Mesenchymal stem cell (in vitro differentiated cells and primary cell): ENCODE results near the gene SSR4.
A peak's percentile ranks its signal among the peaks of the same experiment; 100 is the strongest.

Source experiments
- DNase-seq: peaks from one replicate; pipeline ENCODE4 v3.0.0-alpha.2; 2013
- H2AFZ ChIP-seq: one replicate; pipeline ENCODE4 v1.6.1; 2013; ENCODE audit warnings: low read depth, mild to moderate bottlenecking, control low read depth, inconsistent platforms, low read length, moderate library complexity
- H2AK5ac ChIP-seq: 2 replicates; pipeline ENCODE4 v1.6.1; 2013; ENCODE audit warnings: low read length, moderate library complexity, mild to moderate bottlenecking, inconsistent platforms; ENCODE audit not compliant: severe bottlenecking
- H2BK120ac ChIP-seq: one replicate; pipeline ENCODE4 v1.6.1; 2013; ENCODE audit warnings: low read depth, mild to moderate bottlenecking, inconsistent platforms, low read length, moderate library complexity
- H2BK12ac ChIP-seq, 2 experiments: one replicate each; pipeline ENCODE4 v1.6.1; 2013; ENCODE audit warnings: inconsistent platforms in 2 of 2, low read length in 2 of 2, mild to moderate bottlenecking in 2 of 2, moderate library complexity in 2 of 2, control low read depth in 1 of 2
- H2BK15ac ChIP-seq: one replicate; pipeline ENCODE4 v1.6.1; 2013; ENCODE audit warnings: mild to moderate bottlenecking, low read depth, inconsistent platforms; ENCODE audit not compliant: poor library complexity, severe bottlenecking
- H2BK5ac ChIP-seq: 2 replicates; pipeline ENCODE4 v1.6.1; 2013; ENCODE audit warnings: low read depth, mild to moderate bottlenecking, low read length, control low read depth, inconsistent platforms; ENCODE audit not compliant: poor library complexity, severe bottlenecking
- H3K14ac ChIP-seq, 2 experiments: one replicate each; pipeline ENCODE4 v1.6.1; 2013; ENCODE audit warnings: inconsistent platforms in 2 of 2, low read length in 2 of 2, control low read depth in 1 of 2, mild to moderate bottlenecking in 1 of 2, moderate library complexity in 1 of 2
- H3K18ac ChIP-seq, 2 experiments: one replicate each; pipeline ENCODE4 v1.6.1; 2013; ENCODE audit warnings: inconsistent platforms in 2 of 2, low read length in 2 of 2, control low read depth in 1 of 2, low read depth in 1 of 2, mild to moderate bottlenecking in 1 of 2
- H3K23ac ChIP-seq, 2 experiments: one replicate each; pipeline ENCODE4 v1.6.1; 2013; ENCODE audit warnings: inconsistent platforms in 2 of 2, low read length in 2 of 2, mild to moderate bottlenecking in 2 of 2, moderate library complexity in 2 of 2, control low read depth in 1 of 2
- H3K27ac ChIP-seq: 2 replicates; pipeline ENCODE4 v1.5.1; 2013; ENCODE audit warnings: mild to moderate bottlenecking, moderate library complexity, low read length, control low read depth, inconsistent platforms; ENCODE audit not compliant: poor library complexity, severe bottlenecking
- H3K27me3 ChIP-seq, 2 experiments: 2 replicates each; pipeline versions ENCODE4 v1.6.1 to v1.7.0; 2013; ENCODE audit warnings: low read length in 2 of 2, mild to moderate bottlenecking in 2 of 2, moderate library complexity in 2 of 2, control low read depth in 1 of 2, inconsistent platforms in 1 of 2; ENCODE audit not compliant: control insufficient read depth in 1 of 2, insufficient read depth in 1 of 2
- H3K36me3 ChIP-seq, 2 experiments: 2 replicates each; pipeline versions ENCODE4 v1.6.1 to v1.7.0; 2013; ENCODE audit warnings: low read length in 2 of 2, control low read depth in 1 of 2, inconsistent platforms in 1 of 2, low read depth in 1 of 2, mild to moderate bottlenecking in 1 of 2; ENCODE audit not compliant: insufficient read depth in 2 of 2, control insufficient read depth in 1 of 2
- H3K4ac ChIP-seq, 2 experiments: one replicate each; pipeline ENCODE4 v1.6.1; 2013; ENCODE audit warnings: inconsistent platforms in 2 of 2, low read length in 2 of 2, mild to moderate bottlenecking in 2 of 2, moderate library complexity in 2 of 2, control low read depth in 1 of 2, low read depth in 1 of 2
- H3K4me1 ChIP-seq: 2 replicates; pipeline ENCODE4 v1.6.1; 2013; ENCODE audit warnings: low read depth, low read length, control low read depth; ENCODE audit not compliant: control insufficient read depth, insufficient read depth
- H3K4me2 ChIP-seq: 2 replicates; pipeline ENCODE4 v1.6.1; 2013; ENCODE audit warnings: low read length, mild to moderate bottlenecking, inconsistent platforms; ENCODE audit not compliant: poor library complexity, severe bottlenecking
- H3K4me3 ChIP-seq, 2 experiments: 2 replicates each; pipeline versions ENCODE4 v1.5.1 to v1.7.0; 2013; ENCODE audit warnings: low read length in 2 of 2, mild to moderate bottlenecking in 2 of 2, control low read depth in 1 of 2, low read depth in 1 of 2; ENCODE audit not compliant: insufficient read depth in 1 of 2
- H3K79me1 ChIP-seq: replicated peaks from 2 replicates; pipeline ENCODE4 v1.6.1; 2013; ENCODE audit warnings: mild to moderate bottlenecking, control low read depth, low read length, inconsistent platforms; ENCODE audit not compliant: poor library complexity, severe bottlenecking
- H3K9ac ChIP-seq: 2 replicates; pipeline ENCODE4 v1.7.0; 2013; ENCODE audit warnings: mild to moderate bottlenecking, low read length, moderate library complexity
- H3K9me3 ChIP-seq: 2 replicates; pipeline ENCODE4 v1.7.0; 2013; ENCODE audit warnings: mild to moderate bottlenecking, low read length; ENCODE audit not compliant: control insufficient read depth
- H4K8ac ChIP-seq: one replicate; pipeline ENCODE4 v1.6.1; 2013; ENCODE audit warnings: inconsistent platforms, mild to moderate bottlenecking, low read length, moderate library complexity
- H4K91ac ChIP-seq: one replicate; pipeline ENCODE4 v1.6.1; 2013; ENCODE audit warnings: mild to moderate bottlenecking, low read length, inconsistent platforms
- WGBS: methylation state at CpG from one replicate; pipeline ENCODE4 v1.1.7; 2013; ENCODE audit warnings: mixed read lengths; 5-methylcytosine and 5-hydroxymethylcytosine counted together

The SSR4 gene

GRCh38 chrX:153828308-153828707, 33.8 kb downstream of the SSR4 start:
- peak overlapping the region in 1 of 2 experiments; percentile 18 for H3K4me3 ChIP-seq
- H3K27me3 ChIP-seq: peaks cover 44 to 81% of the 10 kb centered on the region in 2 experiments
- no peak overlapping the region for H2AK5ac ChIP-seq
- no peak overlapping the region for H4K8ac ChIP-seq
- H2AFZ ChIP-seq: no peak overlapping the region
- H3K18ac ChIP-seq: no peak overlapping the region
- DNase-seq: no peak
- no peak overlapping the region for H3K14ac ChIP-seq
- no peak overlapping the region for H4K91ac ChIP-seq
- no peak overlapping the region for H3K27ac ChIP-seq
- peaks cover 18% of the 10 kb centered on the region for H3K4me1 ChIP-seq
- no peak overlapping the region for H2BK15ac ChIP-seq
- no peak overlapping the region for H3K23ac ChIP-seq
- H3K4ac ChIP-seq: no peak overlapping the region
- H3K4me2 ChIP-seq: peak overlapping the region; percentile 66
- H2BK120ac ChIP-seq: no peak overlapping the region
- no peaks in the 10 kb centered on the region for H3K36me3 ChIP-seq
- H3K79me1 ChIP-seq: no peaks in the 10 kb centered on the region
- H3K9ac ChIP-seq: no peak overlapping the region
- H2BK12ac ChIP-seq: no peak overlapping the region
- H3K9me3 ChIP-seq: peaks cover 8% of the 10 kb centered on the region
- WGBS: 13% methylated on average over 15 of the region's 17 CpGs
- no peak overlapping the region for H2BK5ac ChIP-seq

GRCh38 chrX:153828723-153829548, 34.5 kb downstream of the SSR4 start:
- H3K27ac ChIP-seq: no peak overlapping the region
- WGBS: under 1% methylated on average over 22 of the region's 50 CpGs
- no peak overlapping the region for H3K9ac ChIP-seq
- H3K14ac ChIP-seq: no peak overlapping the region
- H4K8ac ChIP-seq: no peak overlapping the region
- no peak overlapping the region for H2BK5ac ChIP-seq
- no peak overlapping the region for H3K4ac ChIP-seq
- H3K23ac ChIP-seq: no peak overlapping the region
- no peak overlapping the region for H2BK12ac ChIP-seq
- no peak overlapping the region for H4K91ac ChIP-seq
- H2AFZ ChIP-seq: no peak overlapping the region
- H3K27me3 ChIP-seq: peaks cover 46 to 81% of the 10 kb centered on the region in 2 experiments
- peak overlapping the region in 1 of 2 experiments; percentile 18 for H3K4me3 ChIP-seq
- no peaks in the 10 kb centered on the region for H3K79me1 ChIP-seq
- H2BK120ac ChIP-seq: no peak overlapping the region
- H2BK15ac ChIP-seq: no peak overlapping the region
- no peak overlapping the region for H2AK5ac ChIP-seq
- peaks cover 18% of the 10 kb centered on the region for H3K4me1 ChIP-seq
- peaks cover 8% of the 10 kb centered on the region for H3K9me3 ChIP-seq
- H3K36me3 ChIP-seq: no peaks in the 10 kb centered on the region
- DNase-seq: peak; percentile 9
- peak overlapping the region; percentile 70 for H3K4me2 ChIP-seq
- H3K18ac ChIP-seq: no peak overlapping the region

DNA sequence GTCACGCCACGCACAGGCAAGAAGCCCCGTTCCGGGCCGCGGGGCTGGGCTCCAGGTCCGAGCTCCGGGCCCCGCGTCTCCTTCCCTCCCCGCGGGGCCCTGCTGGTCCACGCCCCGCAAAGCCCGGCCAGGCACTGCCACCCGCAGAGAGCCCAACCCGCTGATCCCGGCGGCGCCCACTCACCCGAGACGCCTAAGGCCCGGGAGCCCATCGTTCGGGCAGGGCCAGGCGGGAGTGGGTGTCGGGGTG, 35.0 kb downstream of the SSR4 start:
- H2AK5ac ChIP-seq: no peak overlapping the region
- no peak overlapping the region for H2BK12ac ChIP-seq
- H4K8ac ChIP-seq: no peak overlapping the region
- H2BK120ac ChIP-seq: no peak overlapping the region
- peaks cover 18% of the 10 kb centered on the region for H3K4me1 ChIP-seq
- H3K4me3 ChIP-seq: no peak overlapping the region
- H4K91ac ChIP-seq: no peak overlapping the region
- 1% methylated on average over 11 of the region's 27 CpGs for WGBS
- H3K9ac ChIP-seq: no peak overlapping the region
- H3K23ac ChIP-seq: no peak overlapping the region
- no peak overlapping the region for H2AFZ ChIP-seq
- H3K14ac ChIP-seq: no peak overlapping the region
- peak overlapping the region; percentile 70 for H3K4me2 ChIP-seq
- peaks cover 49 to 79% of the 10 kb centered on the region in 2 experiments for H3K27me3 ChIP-seq
- no peaks in the 10 kb centered on the region for H3K79me1 ChIP-seq
- H3K9me3 ChIP-seq: peaks cover 8% of the 10 kb centered on the region
- no peak overlapping the region for H3K27ac ChIP-seq
- no peaks in the 10 kb centered on the region for H3K36me3 ChIP-seq
- no peak overlapping the region for H2BK15ac ChIP-seq
- no peak overlapping the region for H3K18ac ChIP-seq
- DNase-seq: no peak
- H2BK5ac ChIP-seq: no peak overlapping the region
- no peak overlapping the region for H3K4ac ChIP-seq

- Histone ChIP-seq H3K27ac (no peak within 1 kb of the TSS), H2AFZ (no peak within 1 kb of the TSS), H4K91ac (no peak within 1 kb of the TSS), H3K27me3 (peaks cover 47 to 81% of the 10 kb centered on the region in 2 experiments), H2BK5ac (no peak within 1 kb of the TSS), H2AK5ac (no peak within 1 kb of the TSS), H4K8ac (no peak within 1 kb of the TSS), H3K4me3 (no peak within 1 kb of the TSS), H2BK15ac (no peak within 1 kb of the TSS), H2BK12ac (no peak within 1 kb of the TSS), H3K14ac (no peak within 1 kb of the TSS), H3K18ac (no peak within 1 kb of the TSS), H3K23ac (no peak within 1 kb of the TSS), H2BK120ac (peak within 1 kb of the TSS; percentile 49), H3K4ac (no peak within 1 kb of the TSS), H3K9me3 (peaks cover 8% of the 10 kb centered on the region), H3K4me2 (peak within 1 kb of the TSS; percentile 70), H3K79me1 (no peaks in the 10 kb centered on the region), H3K4me1 (peaks cover 18% of the 10 kb centered on the region), H3K9ac (no peak within 1 kb of the TSS), H3K36me3 (no peaks in the 10 kb centered on the region)
- DNase-seq: no peak
- 0% methylated on average over 26 of the region's 97 CpGs for WGBS
Observed at GRCh38 chrX:153829799-153830639, 35.6 kb downstream of the SSR4 start, which contains the start of gene PDZD4. Gene PDZD4, minus strand, starts transcription at chrX:153830544. Its CDS starts 246 bp downstream, at chrX:153830298.
